GM23338 (cell line): ENCODE data around the gene MAGI1. TPM values are rescaled to one million over a fixed set of nuclear protein-coding genes. Genes with fewer than 3 reads are reported as not detected.

Experiments used
- ATAC-seq: fragments of 200-7000 bp; cut with Tn5 transposase; 3 replicates; pipeline ENCODE4 v1.9.1; 2020
- DNase-seq: peaks from one replicate; pipeline ENCODE4 v3.0.0-alpha.2; 2015; ENCODE audit warnings: low spot score
- H2AFZ ChIP-seq: fragments of 200-600 bp; sonication (generic); 2 replicates; pipeline ENCODE4 v1.8.0; 2016; ENCODE audit warnings: antibody characterized with exemption, mild to moderate bottlenecking, moderate library complexity
- H3F3A ChIP-seq: fragments of 200-600 bp; sonication (generic); replicated peaks from 2 replicates; pipeline ENCODE4 v1.8.0; 2017; ENCODE audit warnings: antibody characterized with exemption, mixed run types, low read depth
- H3K27ac ChIP-seq: fragments of 200-600 bp; sonication (generic); 2 replicates; pipeline ENCODE4 v1.6.1; 2016; ENCODE audit warnings: low read depth
- H3K27me3 ChIP-seq: fragments of 200-600 bp; sonication (generic); 2 replicates; pipeline ENCODE4 v1.8.0; 2016; ENCODE audit warnings: mild to moderate bottlenecking, mixed run types, moderate library complexity; ENCODE audit not compliant: insufficient read depth
- H3K36me3 ChIP-seq: fragments of 200-600 bp; sonication (generic); 2 replicates; pipeline ENCODE4 v1.8.0; 2016; ENCODE audit warnings: mild to moderate bottlenecking; ENCODE audit not compliant: insufficient read depth
- H3K4me1 ChIP-seq: fragments of 200-600 bp; sonication (generic); 2 replicates; pipeline ENCODE4 v1.8.0; 2016; ENCODE audit warnings: mild to moderate bottlenecking, moderate library complexity; ENCODE audit not compliant: insufficient read depth
- H3K4me2 ChIP-seq: fragments of 200-600 bp; sonication (generic); 2 replicates; pipeline ENCODE4 v1.7.1; 2017; ENCODE audit warnings: mixed run types
- H3K4me3 ChIP-seq: fragments of 200-600 bp; sonication (generic); 2 replicates; pipeline ENCODE4 v1.6.1; 2016; ENCODE audit warnings: mixed run types
- H3K79me2 ChIP-seq: fragments of 200-600 bp; sonication (generic); replicated peaks from 2 replicates; pipeline ENCODE4 v1.8.0; 2017; ENCODE audit warnings: mild to moderate bottlenecking; ENCODE audit not compliant: insufficient read depth
- H3K9me2 ChIP-seq: fragments of 200-600 bp; sonication (generic); 2 replicates; pipeline ENCODE4 v1.8.0; 2017; ENCODE audit not compliant: insufficient read depth
- H4K20me1 ChIP-seq: fragments of 200-600 bp; sonication (generic); replicated peaks from 2 replicates; pipeline ENCODE4 v1.8.0; 2017; ENCODE audit warnings: mild to moderate bottlenecking; ENCODE audit not compliant: insufficient read depth
- H3K27ac Mint-ChIP-seq: 2 replicates; pipeline ENCODE4 v1.8.0; 2020; ENCODE audit warnings: inconsistent platforms, mild to moderate bottlenecking, moderate library complexity, mixed read lengths
- H3K27me3 Mint-ChIP-seq: 3 replicates; pipeline ENCODE4 v1.8.0; 2022; ENCODE audit warnings: low read depth, mild to moderate bottlenecking, moderate library complexity, mixed read lengths, inconsistent platforms; ENCODE audit not compliant: insufficient read depth, poor library complexity
- H3K36me3 Mint-ChIP-seq: 3 replicates; pipeline ENCODE4 v1.8.0; 2021; ENCODE audit warnings: low read depth, mild to moderate bottlenecking, inconsistent platforms, moderate library complexity, mixed read lengths
- H3K4me1 Mint-ChIP-seq: 3 replicates; pipeline ENCODE4 v1.8.0; 2020; ENCODE audit warnings: mild to moderate bottlenecking, inconsistent platforms, mixed read lengths
- H3K4me3 Mint-ChIP-seq: 3 replicates; pipeline ENCODE4 v1.8.0; 2021; ENCODE audit warnings: moderate library complexity, mild to moderate bottlenecking, inconsistent platforms, mixed read lengths
- H3K9me3 Mint-ChIP-seq: 3 replicates; pipeline ENCODE4 v1.8.0; 2020; ENCODE audit warnings: moderate library complexity, mild to moderate bottlenecking, inconsistent platforms, mixed read lengths
- CREB1 ChIP-seq: fragments of 250-450 bp; sonication (Bioruptor Pico); IDR thresholded peaks from 2 replicates; pipeline ENCODE4 v1.5.0; 2020; ENCODE audit warnings: low read depth, mild to moderate bottlenecking, moderate library complexity
- CTCF ChIP-seq, 2 experiments: fragments of 200-600 bp in 1 of 2; sonication (generic) in 1 of 2; conservative IDR thresholded peaks; 2 replicates each; pipeline versions ENCODE4 v1.5.1 to v1.6.1; 2016 to 2017; ENCODE audit warnings: antibody characterized with exemption in 2 of 2, low read depth in 2 of 2, mild to moderate bottlenecking in 2 of 2, moderate library complexity in 1 of 2
- NANOG ChIP-seq: IDR thresholded peaks from 2 replicates; pipeline ENCODE4 v1.6.1; 2016; ENCODE audit warnings: antibody characterized with exemption, borderline replicate concordance
- ZNF331 ChIP-seq: fragments of 250-450 bp; sonication (Bioruptor Pico); IDR thresholded peaks from 2 replicates; pipeline ENCODE4 v1.5.0; 2020; ENCODE audit warnings: low read depth, mild to moderate bottlenecking, moderate library complexity
- polyA plus RNA-seq: library from polyadenylated mRNA; unstranded; fragments of >200 nt; fragmentation: Nextera tagmentation; extraction: Ambion mirVana; gene quantifications from 2 replicates; pipeline ENCODE4 v1.2.1, GENCODE V29; 2016
- total RNA-seq: library from RNA; depleted of rRNA; stranded (reverse); fragments of >200 nt; shearing (Covaris generic); gene quantifications from 2 replicates; pipeline ENCODE4 v1.2.3, GENCODE V29; 2014
- TF ChIP-seq, protein P1 (sequence below): fragments of 250-450 bp; sonication (Bioruptor Pico); IDR thresholded peaks from 2 replicates; pipeline ENCODE4 v1.5.0; 2020; ENCODE audit warnings: mild to moderate bottlenecking, moderate library complexity
- TF ChIP-seq, protein P2 (sequence below): IDR thresholded peaks from one replicate; pipeline ENCODE4 v1.6.1; 2018; ENCODE audit warnings: antibody characterized with exemption; ENCODE audit not compliant: unreplicated experiment

The MAGI1 gene
- total and polyA plus RNA-seq, 2 experiments from 2014 or later: 27.4 to 71.2 TPM

DNA sequence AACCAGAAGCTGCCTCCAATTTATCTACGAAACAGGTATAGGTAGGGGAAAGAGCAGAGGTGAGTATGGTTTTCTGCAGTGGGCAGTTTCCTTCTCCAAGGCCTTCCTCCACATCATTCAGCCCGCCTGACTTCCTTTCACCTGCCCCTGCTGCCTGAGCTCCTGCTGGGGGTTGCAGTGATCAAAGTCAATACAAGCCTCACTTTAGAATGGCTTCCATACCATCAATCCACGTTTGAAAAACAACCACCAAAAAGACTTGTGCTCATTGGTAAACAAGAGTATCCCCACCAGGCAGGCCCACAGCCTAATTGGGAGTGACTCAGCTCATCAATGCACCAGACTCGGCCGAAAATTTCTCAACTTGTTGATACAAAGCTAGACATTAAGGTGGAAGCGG lies 159.9 kb downstream of the MAGI1 start:
- Mint-ChIP-seq H3K27ac (peak overlapping the region; percentile 83), H3K27me3 (peaks cover 7% of the 10 kb centered on the region), H3K4me3 (no peak overlapping the region), H3K4me1 (peaks cover 33% of the 10 kb centered on the region), H3K9me3 (no peaks in the 10 kb centered on the region), H3K36me3 (no peaks in the 10 kb centered on the region)
- Histone ChIP-seq H3K36me3 (no peaks in the 10 kb centered on the region), H2AFZ (no peak overlapping the region), H3K27ac (peak overlapping the region; percentile 29), H4K20me1 (peaks cover 6% of the 10 kb centered on the region), H3K79me2 (peaks cover 89% of the 10 kb centered on the region), H3F3A (no peaks in the 10 kb centered on the region), H3K9me2 (no peaks in the 10 kb centered on the region), H3K4me3 (no peak overlapping the region), H3K27me3 (no peaks in the 10 kb centered on the region), H3K4me2 (peak overlapping the region; percentile 27; the same call in 1 of the 2 replicates), H3K4me1 (peaks cover 26% of the 10 kb centered on the region)
- no peak for TF ChIP-seq ZNF331
- TF ChIP-seq, protein P1, sequence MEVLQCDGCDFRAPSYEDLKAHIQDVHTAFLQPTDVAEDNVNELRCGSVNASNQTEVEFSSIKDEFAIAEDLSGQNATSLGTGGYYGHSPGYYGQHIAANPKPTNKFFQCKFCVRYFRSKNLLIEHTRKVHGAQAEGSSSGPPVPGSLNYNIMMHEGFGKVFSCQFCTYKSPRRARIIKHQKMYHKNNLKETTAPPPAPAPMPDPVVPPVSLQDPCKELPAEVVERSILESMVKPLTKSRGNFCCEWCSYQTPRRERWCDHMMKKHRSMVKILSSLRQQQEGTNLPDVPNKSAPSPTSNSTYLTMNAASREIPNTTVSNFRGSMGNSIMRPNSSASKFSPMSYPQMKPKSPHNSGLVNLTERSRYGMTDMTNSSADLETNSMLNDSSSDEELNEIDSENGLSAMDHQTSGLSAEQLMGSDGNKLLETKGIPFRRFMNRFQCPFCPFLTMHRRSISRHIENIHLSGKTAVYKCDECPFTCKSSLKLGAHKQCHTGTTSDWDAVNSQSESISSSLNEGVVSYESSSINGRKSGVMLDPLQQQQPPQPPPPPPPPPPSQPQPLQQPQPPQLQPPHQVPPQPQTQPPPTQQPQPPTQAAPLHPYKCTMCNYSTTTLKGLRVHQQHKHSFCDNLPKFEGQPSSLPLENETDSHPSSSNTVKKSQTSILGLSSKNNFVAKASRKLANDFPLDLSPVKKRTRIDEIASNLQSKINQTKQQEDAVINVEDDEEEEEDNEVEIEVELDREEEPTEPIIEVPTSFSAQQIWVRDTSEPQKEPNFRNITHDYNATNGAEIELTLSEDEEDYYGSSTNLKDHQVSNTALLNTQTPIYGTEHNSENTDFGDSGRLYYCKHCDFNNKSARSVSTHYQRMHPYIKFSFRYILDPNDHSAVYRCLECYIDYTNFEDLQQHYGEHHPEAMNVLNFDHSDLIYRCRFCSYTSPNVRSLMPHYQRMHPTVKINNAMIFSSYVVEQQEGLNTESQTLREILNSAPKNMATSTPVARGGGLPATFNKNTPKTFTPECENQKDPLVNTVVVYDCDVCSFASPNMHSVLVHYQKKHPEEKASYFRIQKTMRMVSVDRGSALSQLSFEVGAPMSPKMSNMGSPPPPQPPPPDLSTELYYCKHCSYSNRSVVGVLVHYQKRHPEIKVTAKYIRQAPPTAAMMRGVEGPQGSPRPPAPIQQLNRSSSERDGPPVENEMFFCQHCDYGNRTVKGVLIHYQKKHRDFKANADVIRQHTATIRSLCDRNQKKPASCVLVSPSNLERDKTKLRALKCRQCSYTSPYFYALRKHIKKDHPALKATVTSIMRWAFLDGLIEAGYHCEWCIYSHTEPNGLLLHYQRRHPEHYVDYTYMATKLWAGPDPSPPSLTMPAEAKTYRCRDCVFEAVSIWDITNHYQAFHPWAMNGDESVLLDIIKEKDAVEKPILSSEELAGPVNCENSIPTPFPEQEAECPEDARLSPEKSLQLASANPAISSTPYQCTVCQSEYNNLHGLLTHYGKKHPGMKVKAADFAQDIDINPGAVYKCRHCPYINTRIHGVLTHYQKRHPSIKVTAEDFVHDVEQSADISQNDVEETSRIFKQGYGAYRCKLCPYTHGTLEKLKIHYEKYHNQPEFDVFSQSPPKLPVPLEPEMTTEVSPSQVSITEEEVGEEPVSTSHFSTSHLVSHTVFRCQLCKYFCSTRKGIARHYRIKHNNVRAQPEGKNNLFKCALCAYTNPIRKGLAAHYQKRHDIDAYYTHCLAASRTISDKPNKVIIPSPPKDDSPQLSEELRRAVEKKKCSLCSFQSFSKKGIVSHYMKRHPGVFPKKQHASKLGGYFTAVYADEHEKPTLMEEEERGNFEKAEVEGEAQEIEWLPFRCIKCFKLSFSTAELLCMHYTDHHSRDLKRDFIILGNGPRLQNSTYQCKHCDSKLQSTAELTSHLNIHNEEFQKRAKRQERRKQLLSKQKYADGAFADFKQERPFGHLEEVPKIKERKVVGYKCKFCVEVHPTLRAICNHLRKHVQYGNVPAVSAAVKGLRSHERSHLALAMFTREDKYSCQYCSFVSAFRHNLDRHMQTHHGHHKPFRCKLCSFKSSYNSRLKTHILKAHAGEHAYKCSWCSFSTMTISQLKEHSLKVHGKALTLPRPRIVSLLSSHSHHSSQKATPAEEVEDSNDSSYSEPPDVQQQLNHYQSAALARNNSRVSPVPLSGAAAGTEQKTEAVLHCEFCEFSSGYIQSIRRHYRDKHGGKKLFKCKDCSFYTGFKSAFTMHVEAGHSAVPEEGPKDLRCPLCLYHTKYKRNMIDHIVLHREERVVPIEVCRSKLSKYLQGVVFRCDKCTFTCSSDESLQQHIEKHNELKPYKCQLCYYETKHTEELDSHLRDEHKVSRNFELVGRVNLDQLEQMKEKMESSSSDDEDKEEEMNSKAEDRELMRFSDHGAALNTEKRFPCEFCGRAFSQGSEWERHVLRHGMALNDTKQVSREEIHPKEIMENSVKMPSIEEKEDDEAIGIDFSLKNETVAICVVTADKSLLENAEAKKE (CRISPR knock-in tag): peak; percentile 71; the same call in 1 of the 2 replicates
- DNase-seq (peak; percentile 63), ATAC-seq (peak; percentile 88)

DNA sequence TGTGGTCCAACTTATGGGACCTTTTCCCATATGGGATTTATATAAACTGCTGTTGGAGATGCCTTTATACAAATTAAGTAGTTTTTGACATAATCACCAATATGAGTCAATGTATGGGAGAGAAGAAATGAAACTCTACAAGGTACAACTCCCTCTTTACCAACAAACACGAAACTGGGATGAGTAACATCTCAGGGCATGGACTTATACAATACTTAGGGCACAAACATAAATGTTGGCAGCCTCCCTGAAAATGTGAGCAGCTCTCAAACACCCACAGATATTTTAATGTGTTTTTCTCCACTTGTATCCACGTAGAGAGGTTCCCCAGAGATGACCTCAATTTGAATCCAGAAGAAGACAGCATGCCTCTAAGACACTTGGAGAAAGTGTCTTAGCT lies 161.6 kb downstream of the MAGI1 start:
- no peaks in the 10 kb centered on the region for H3K9me3 Mint-ChIP-seq
- peaks cover 6% of the 10 kb centered on the region for H4K20me1 ChIP-seq
- no peak overlapping the region for H3K4me3 ChIP-seq
- peaks cover 20% of the 10 kb centered on the region for H3K4me1 ChIP-seq
- peaks cover 88% of the 10 kb centered on the region for H3K79me2 ChIP-seq
- H3K4me3 Mint-ChIP-seq: no peak overlapping the region
- H3K27ac ChIP-seq: no peak overlapping the region
- H3K36me3 Mint-ChIP-seq: no peaks in the 10 kb centered on the region
- peaks cover 4% of the 10 kb centered on the region for H3K27me3 Mint-ChIP-seq
- 0 out of 2 replicates have a peak, but pooled peaks cover 4% of the 10 kb centered on the region for H3K9me2 ChIP-seq
- ATAC-seq: no peak
- H3K27ac Mint-ChIP-seq: no peak overlapping the region
- DNase-seq: no peak
- no peaks in the 10 kb centered on the region for H3K36me3 ChIP-seq
- no peak overlapping the region for H3K4me2 ChIP-seq
- no peaks in the 10 kb centered on the region for H3F3A ChIP-seq
- peaks cover 30% of the 10 kb centered on the region for H3K4me1 Mint-ChIP-seq
- H2AFZ ChIP-seq: no peak overlapping the region
- H3K27me3 ChIP-seq: no peaks in the 10 kb centered on the region
- TF ChIP-seq CTCF (conservative IDR thresholded peaks at IDR 0.05; ENCODE audit: low read depth in 2 of 2) (no peak), NANOG (no peak), CREB1 (no peak), ZNF331 (no peak)
- TF ChIP-seq, protein P2, sequence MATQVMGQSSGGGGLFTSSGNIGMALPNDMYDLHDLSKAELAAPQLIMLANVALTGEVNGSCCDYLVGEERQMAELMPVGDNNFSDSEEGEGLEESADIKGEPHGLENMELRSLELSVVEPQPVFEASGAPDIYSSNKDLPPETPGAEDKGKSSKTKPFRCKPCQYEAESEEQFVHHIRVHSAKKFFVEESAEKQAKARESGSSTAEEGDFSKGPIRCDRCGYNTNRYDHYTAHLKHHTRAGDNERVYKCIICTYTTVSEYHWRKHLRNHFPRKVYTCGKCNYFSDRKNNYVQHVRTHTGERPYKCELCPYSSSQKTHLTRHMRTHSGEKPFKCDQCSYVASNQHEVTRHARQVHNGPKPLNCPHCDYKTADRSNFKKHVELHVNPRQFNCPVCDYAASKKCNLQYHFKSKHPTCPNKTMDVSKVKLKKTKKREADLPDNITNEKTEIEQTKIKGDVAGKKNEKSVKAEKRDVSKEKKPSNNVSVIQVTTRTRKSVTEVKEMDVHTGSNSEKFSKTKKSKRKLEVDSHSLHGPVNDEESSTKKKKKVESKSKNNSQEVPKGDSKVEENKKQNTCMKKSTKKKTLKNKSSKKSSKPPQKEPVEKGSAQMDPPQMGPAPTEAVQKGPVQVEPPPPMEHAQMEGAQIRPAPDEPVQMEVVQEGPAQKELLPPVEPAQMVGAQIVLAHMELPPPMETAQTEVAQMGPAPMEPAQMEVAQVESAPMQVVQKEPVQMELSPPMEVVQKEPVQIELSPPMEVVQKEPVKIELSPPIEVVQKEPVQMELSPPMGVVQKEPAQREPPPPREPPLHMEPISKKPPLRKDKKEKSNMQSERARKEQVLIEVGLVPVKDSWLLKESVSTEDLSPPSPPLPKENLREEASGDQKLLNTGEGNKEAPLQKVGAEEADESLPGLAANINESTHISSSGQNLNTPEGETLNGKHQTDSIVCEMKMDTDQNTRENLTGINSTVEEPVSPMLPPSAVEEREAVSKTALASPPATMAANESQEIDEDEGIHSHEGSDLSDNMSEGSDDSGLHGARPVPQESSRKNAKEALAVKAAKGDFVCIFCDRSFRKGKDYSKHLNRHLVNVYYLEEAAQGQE: no peak
